ENCODE data around the gene PNPLA6. TPM values are rescaled to one million over a fixed set of nuclear protein-coding genes. Genes with fewer than 3 reads are reported as not detected.

PNPLA6 gene
- total and polyA plus RNA-seq, 2 of the 4 experiments (the other 2 are of a cell fraction): 17.9 to 52.7 TPM

- no peak for TF ChIP-seq BHLHE40 (IDR thresholded peaks at IDR 0.05; ENCODE audit: low read depth, low read length)
Measured at GRCh38 chr19:7519361-7520130, 16.0 kb upstream of the PNPLA6 start (continued).

GRCh38 chr19:7520131-7521051 lies 15.1 kb upstream of the PNPLA6 start:
- Histone ChIP-seq H3K56ac (ENCODE audit: extremely low read depth, insufficient read depth, low read length) (no peak overlapping the region), H3K9me3 (ENCODE audit: control insufficient read depth, insufficient read depth, low read length) (no peaks in the 10 kb centered on the region), H3K4me3 (ENCODE audit: insufficient read depth, low read depth, low read length) (no peak overlapping the region), H4K5ac (ENCODE audit: low read depth, low read length) (no peak overlapping the region), H3K18ac (ENCODE audit: low read depth, low read length) (no peak overlapping the region), H3K36me3 (ENCODE audit: control insufficient read depth, insufficient read depth, low read length) (peaks cover 15% of the 10 kb centered on the region; the same call in 1 of the 2 replicates), H3K14ac (replicated peaks; ENCODE audit: low read depth, low read length) (no peak overlapping the region), H3K27ac (ENCODE audit: insufficient read depth, low read length) (no peak overlapping the region), H2AK9ac (replicated peaks; ENCODE audit: low read depth, low read length, poor library complexity) (no peak overlapping the region), H2BK20ac (ENCODE audit: low read depth, low read length) (no peak overlapping the region), H3K4ac (ENCODE audit: low read depth, low read length) (no peak overlapping the region), H2AFZ (replicated peaks; ENCODE audit: low read length, poor library complexity) (peak overlapping the region; percentile 11), H4K91ac (ENCODE audit: insufficient read depth, low read depth, low read length) (no peak overlapping the region), H3K4me1 (ENCODE audit: control insufficient read depth, insufficient read depth, low read length) (peaks cover 11% of the 10 kb centered on the region), H3K23ac (ENCODE audit: low read depth, low read length) (no peak overlapping the region), H3K4me2 (ENCODE audit: low read depth, low read length) (no peak overlapping the region), H2BK120ac (ENCODE audit: low read depth, low read length) (no peak overlapping the region), H4K20me1 (ENCODE audit: insufficient read depth, low read length) (no peaks in the 10 kb centered on the region), H3K9ac (ENCODE audit: low read depth, low read length) (no peak overlapping the region), H3K9me1 (ENCODE audit: insufficient read depth, low read length) (peaks cover 7% of the 10 kb centered on the region; the same call in 1 of the 2 replicates), H3K27me3 (ENCODE audit: control insufficient read depth, insufficient read depth, low read length) (no peaks in the 10 kb centered on the region), H4K8ac (ENCODE audit: low read depth in 2 of 2, low read length in 2 of 2) (no peak overlapping the region), H3K79me1 (ENCODE audit: low read depth in 1 of 2, low read length in 2 of 2) (peaks cover 20 to 46% of the 10 kb centered on the region in 2 experiments), H2BK5ac (ENCODE audit: low read depth, low read length, poor library complexity, severe bottlenecking) (no peak overlapping the region), H2AK5ac (ENCODE audit: low read depth, low read length) (no peak overlapping the region), H2BK15ac (ENCODE audit: low read depth, low read length) (no peak overlapping the region)
- DNase-seq (no peak), ATAC-seq (ENCODE audit: low read depth) (no peak)
- intact Hi-C loops (cut with micrococcal nuclease) (no loop called here), in situ Hi-C loops (cut with MboI; ENCODE audit: low sequenced_read_pairs) (no loop called here), dilution Hi-C loops (cut with HindIII; ENCODE audit: low sequenced_read_pairs, unreplicated experiment) (no loop called here)
- TF ChIP-seq CHD1 (IDR thresholded peaks at IDR 0.05; ENCODE audit: low read depth, low read length) (no peak), FOS (IDR thresholded peaks at IDR 0.05; ENCODE audit: low read depth, low read length) (no peak), USF2 (IDR thresholded peaks at IDR 0.05; ENCODE audit: low read depth, low read length) (no peak), NFE2L2 (IDR thresholded peaks at IDR 0.05; ENCODE audit: low read depth, low read length) (no peak), MAZ (IDR thresholded peaks at IDR 0.05; ENCODE audit: borderline replicate concordance, low read depth, low read length) (no peak), MXI1 (IDR thresholded peaks at IDR 0.05; ENCODE audit: borderline replicate concordance, low read depth, low read length) (no peak), RCOR1 (IDR thresholded peaks at IDR 0.05; ENCODE audit: insufficient replicate concordance, low read length) (no peak), RAD21 (IDR thresholded peaks at IDR 0.05; ENCODE audit: low read length) (no peak)
- WGBS, 2 experiments (ENCODE audit: extremely low coverage in 2 of 2, insufficient read length in 1 of 2): 97% methylated on average over 23 of the region's 51 CpGs; no CpG with 5 or more reads in 1 of the 2 experiments
- ChIA-PET POLR2A (ENCODE audit: unreplicated experiment) (no interaction called here), CTCF (no interaction called here)
- BruUV-seq (replicated peaks): no TSS peak
